Karpas-422 (cell line): Measurements from ENCODE around the gene PKN1. TPM values are rescaled to one million over a fixed set of nuclear protein-coding genes. Genes with fewer than 3 reads are reported as not detected.
A peak's percentile ranks its signal among the peaks of the same experiment; 100 is the strongest.

Experiments
- DNase-seq: peaks from one replicate; pipeline ENCODE4 v3.0.0-alpha.2; 2015
- H2AFZ ChIP-seq: fragments of 200-600 bp; sonication (generic); 2 replicates; pipeline ENCODE4 v1.6.1; 2014; ENCODE audit warnings: antibody characterized with exemption, low read length, mixed read lengths
- H3K27ac ChIP-seq: fragments of 200-600 bp; sonication (generic); 2 replicates; pipeline ENCODE4 v1.5.1; 2014; ENCODE audit warnings: mild to moderate bottlenecking, low read length, moderate library complexity
- H3K27me3 ChIP-seq: fragments of 200-600 bp; sonication (generic); 2 replicates; pipeline ENCODE4 v1.6.1; 2014; ENCODE audit warnings: low read length, mixed read lengths
- H3K36me3 ChIP-seq: fragments of 200-600 bp; sonication (generic); 2 replicates; pipeline ENCODE4 v1.6.1; 2014; ENCODE audit warnings: low read length, mixed read lengths; ENCODE audit not compliant: insufficient read depth
- H3K4me1 ChIP-seq: fragments of 200-600 bp; sonication (generic); 2 replicates; pipeline ENCODE4 v1.6.1; 2014; ENCODE audit warnings: mild to moderate bottlenecking, low read length, mixed read lengths
- H3K4me2 ChIP-seq: fragments of 200-600 bp; sonication (generic); 2 replicates; pipeline ENCODE4 v1.6.1; 2014; ENCODE audit warnings: low read length, low read depth, mild to moderate bottlenecking; ENCODE audit not compliant: poor library complexity, severe bottlenecking
- H3K4me3 ChIP-seq: fragments of 200-600 bp; sonication (generic); 2 replicates; pipeline ENCODE4 v1.5.1; 2014; ENCODE audit warnings: mild to moderate bottlenecking, antibody characterized with exemption, low read length, mixed read lengths
- H3K79me2 ChIP-seq: fragments of 200-600 bp; sonication (generic); 2 replicates; pipeline ENCODE4 v1.6.1; 2014; ENCODE audit warnings: mild to moderate bottlenecking, low read length, mixed read lengths
- H3K9ac ChIP-seq: fragments of 200-600 bp; sonication (generic); 2 replicates; pipeline ENCODE4 v1.6.0; 2014; ENCODE audit warnings: low read length
- H3K9me2 ChIP-seq: fragments of 200-600 bp; sonication (generic), shearing (Covaris generic); replicated peaks from 2 replicates; pipeline ENCODE4 v1.6.0; 2014; ENCODE audit warnings: mild to moderate bottlenecking, low read length, moderate library complexity; ENCODE audit not compliant: insufficient read depth
- H3K9me3 ChIP-seq: fragments of 300-700, 200-600 bp; sonication (generic); 2 replicates; pipeline ENCODE4 v1.6.1; 2014; ENCODE audit warnings: low read length, mixed read lengths
- H4K20me1 ChIP-seq: fragments of 200-600 bp; sonication (generic); 2 replicates; pipeline ENCODE4 v1.6.1; 2014; ENCODE audit warnings: mild to moderate bottlenecking, antibody characterized with exemption, low read length, low read depth; ENCODE audit not compliant: insufficient read depth
- total RNA-seq: library from RNA; depleted of rRNA; stranded (reverse); fragments of >200 nt; shearing (Covaris generic); gene quantifications from 2 replicates; pipeline ENCODE4 v1.2.3, GENCODE V29; 2014; ENCODE audit warnings: low replicate concordance

PKN1 gene
- total RNA-seq, 1 experiment from 2014 or later: 66.3 TPM

- Histone ChIP-seq H3K4me3 (no peak overlapping the region), H3K4me2 (no peak overlapping the region), H3K9me3 (no peaks in the 10 kb centered on the region), H3K27me3 (no peaks in the 10 kb centered on the region), H2AFZ (no peak overlapping the region), H3K27ac (no peak overlapping the region), H3K4me1 (peaks cover 22% of the 10 kb centered on the region), H3K9me2 (no peaks in the 10 kb centered on the region), H3K79me2 (peaks cover 21% of the 10 kb centered on the region), H3K36me3 (peaks cover 25% of the 10 kb centered on the region), H4K20me1 (peaks cover 28% of the 10 kb centered on the region), H3K9ac (no peak overlapping the region)
- no peak for DNase-seq
Observed at GRCh38 chr19:14514215-14514863, 81.2 kb downstream of the PKN1 start.

GRCh38 chr19:14515501-14516047 is 82.5 kb downstream of the PKN1 start:
- Histone ChIP-seq H3K9ac (no peak overlapping the region), H3K9me3 (no peaks in the 10 kb centered on the region), H3K79me2 (peaks cover 21% of the 10 kb centered on the region), H3K27me3 (no peaks in the 10 kb centered on the region), H3K27ac (no peak overlapping the region), H3K4me3 (no peak overlapping the region), H3K9me2 (no peaks in the 10 kb centered on the region), H3K36me3 (peaks cover 25% of the 10 kb centered on the region), H3K4me2 (no peak overlapping the region), H2AFZ (no peak overlapping the region), H3K4me1 (peaks cover 22% of the 10 kb centered on the region), H4K20me1 (peaks cover 28% of the 10 kb centered on the region)
- no peak for DNase-seq

- Histone ChIP-seq H3K4me3 (peak overlapping the region; percentile 85; the same call in 1 of the 2 replicates), H3K4me1 (peaks cover 22% of the 10 kb centered on the region), H3K79me2 (peaks cover 21% of the 10 kb centered on the region), H3K27me3 (no peaks in the 10 kb centered on the region), H3K9me3 (no peaks in the 10 kb centered on the region), H3K9me2 (no peaks in the 10 kb centered on the region), H3K9ac (no peak overlapping the region), H3K27ac (no peak overlapping the region), H3K4me2 (peak overlapping the region; percentile 93), H2AFZ (no peak overlapping the region), H4K20me1 (peaks cover 28% of the 10 kb centered on the region), H3K36me3 (peaks cover 25% of the 10 kb centered on the region)
- no peak for DNase-seq
Observed at GRCh38 chr19:14516048-14516534, 83.0 kb downstream of the PKN1 start.

GRCh38 chr19:14516746-14517438 is 83.8 kb downstream of the PKN1 start:
- H3K4me1 ChIP-seq: peaks cover 22% of the 10 kb centered on the region
- DNase-seq: no peak

GRCh38 chr19:14517446-14517839 is 84.3 kb downstream of the PKN1 start:
- Histone ChIP-seq H3K9me2 (no peaks in the 10 kb centered on the region), H3K9me3 (no peaks in the 10 kb centered on the region), H3K27me3 (no peaks in the 10 kb centered on the region), H3K9ac (peak overlapping the region; percentile 97), H3K36me3 (peaks cover 25% of the 10 kb centered on the region), H3K4me2 (peak overlapping the region; percentile 93), H3K79me2 (peaks cover 21% of the 10 kb centered on the region), H3K4me3 (peak overlapping the region; percentile 85), H4K20me1 (peaks cover 28% of the 10 kb centered on the region), H3K4me1 (peaks cover 22% of the 10 kb centered on the region), H2AFZ (no peak overlapping the region), H3K27ac (0 out of 2 replicates have a peak overlapping the region, but pooled peaks have one; percentile 60)
- no peak for DNase-seq

More at GRCh38 chr19:14516746-14517438, 83.8 kb downstream of the PKN1 start:
- Histone ChIP-seq H4K20me1 (peaks cover 28% of the 10 kb centered on the region), H3K4me2 (peak overlapping the region; percentile 93), H3K27me3 (no peaks in the 10 kb centered on the region), H3K4me3 (peak overlapping the region; percentile 85), H3K27ac (no peak overlapping the region), H2AFZ (no peak overlapping the region), H3K9me2 (no peaks in the 10 kb centered on the region), H3K79me2 (peaks cover 21% of the 10 kb centered on the region), H3K9me3 (no peaks in the 10 kb centered on the region), H3K9ac (peak overlapping the region; percentile 97), H3K36me3 (peaks cover 25% of the 10 kb centered on the region)

- Histone ChIP-seq H2AFZ (peak within 1 kb of the TSS; percentile 84; the same call in 1 of the 2 replicates), H3K4me1 (peaks cover 22% of the 10 kb centered on the region), H3K4me3 (peak within 1 kb of the TSS; percentile 85), H3K27ac (peak within 1 kb of the TSS; percentile 60), H3K36me3 (peaks cover 25% of the 10 kb centered on the region), H3K9me3 (no peaks in the 10 kb centered on the region), H3K27me3 (no peaks in the 10 kb centered on the region), H3K9me2 (no peaks in the 10 kb centered on the region), H3K4me2 (peak within 1 kb of the TSS; percentile 93), H3K9ac (peak within 1 kb of the TSS; percentile 97), H4K20me1 (peaks cover 28% of the 10 kb centered on the region), H3K79me2 (peaks cover 21% of the 10 kb centered on the region)
- peak; percentile 80 for DNase-seq
Observed at GRCh38 chr19:14517840-14518505, 84.9 kb downstream of the PKN1 start, which contains the start of gene DNAJB1. Gene DNAJB1, minus strand, starts transcription at chr19:14518397. Its CDS starts 48 bp downstream, at chr19:14518349.

GRCh38 chr19:14519245-14519859 is 86.2 kb downstream of the PKN1 start:
- Histone ChIP-seq H3K79me2 (peaks cover 21% of the 10 kb centered on the region), H3K4me2 (peak overlapping the region; percentile 78), H3K4me1 (peaks cover 22% of the 10 kb centered on the region), H3K27ac (no peak overlapping the region), H3K9me2 (no peaks in the 10 kb centered on the region), H3K27me3 (no peaks in the 10 kb centered on the region), H2AFZ (no peak overlapping the region), H3K36me3 (peaks cover 25% of the 10 kb centered on the region), H3K9ac (peak overlapping the region; percentile 71; the same call in 1 of the 2 replicates), H4K20me1 (peaks cover 28% of the 10 kb centered on the region), H3K9me3 (no peaks in the 10 kb centered on the region), H3K4me3 (peak overlapping the region; percentile 70; the same call in 1 of the 2 replicates)
- DNase-seq: no peak
